Glomerular visceral epithelial cell (primary cell): ENCODE data around the gene FDXACB1.

Experiments
- DNase-seq: peaks from one replicate; pipeline ENCODE4 v3.0.0-alpha.2; 2016; ENCODE audit errors: extremely low spot score

The FDXACB1 gene

DNA sequence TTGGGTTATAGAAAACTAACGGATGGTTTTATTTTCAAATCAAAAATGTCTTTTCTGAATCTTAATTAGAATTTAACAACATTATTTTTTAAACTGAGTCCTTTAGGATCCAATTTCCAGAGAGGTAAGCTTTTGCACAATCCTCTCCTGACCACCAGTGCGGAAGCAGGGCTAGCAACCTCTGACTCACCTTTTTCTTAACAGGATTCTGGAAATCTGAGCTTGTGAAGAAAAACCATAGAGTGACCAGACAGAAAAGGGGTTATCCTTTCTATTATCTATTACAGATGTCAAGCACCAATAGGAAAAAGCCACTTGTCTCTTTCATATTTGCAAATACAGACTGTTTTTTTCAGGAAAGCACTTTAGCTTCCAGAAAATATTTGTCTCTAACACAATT is 32.9 kb downstream of the FDXACB1 start:
- DNase-seq = peak; percentile 42

DNA sequence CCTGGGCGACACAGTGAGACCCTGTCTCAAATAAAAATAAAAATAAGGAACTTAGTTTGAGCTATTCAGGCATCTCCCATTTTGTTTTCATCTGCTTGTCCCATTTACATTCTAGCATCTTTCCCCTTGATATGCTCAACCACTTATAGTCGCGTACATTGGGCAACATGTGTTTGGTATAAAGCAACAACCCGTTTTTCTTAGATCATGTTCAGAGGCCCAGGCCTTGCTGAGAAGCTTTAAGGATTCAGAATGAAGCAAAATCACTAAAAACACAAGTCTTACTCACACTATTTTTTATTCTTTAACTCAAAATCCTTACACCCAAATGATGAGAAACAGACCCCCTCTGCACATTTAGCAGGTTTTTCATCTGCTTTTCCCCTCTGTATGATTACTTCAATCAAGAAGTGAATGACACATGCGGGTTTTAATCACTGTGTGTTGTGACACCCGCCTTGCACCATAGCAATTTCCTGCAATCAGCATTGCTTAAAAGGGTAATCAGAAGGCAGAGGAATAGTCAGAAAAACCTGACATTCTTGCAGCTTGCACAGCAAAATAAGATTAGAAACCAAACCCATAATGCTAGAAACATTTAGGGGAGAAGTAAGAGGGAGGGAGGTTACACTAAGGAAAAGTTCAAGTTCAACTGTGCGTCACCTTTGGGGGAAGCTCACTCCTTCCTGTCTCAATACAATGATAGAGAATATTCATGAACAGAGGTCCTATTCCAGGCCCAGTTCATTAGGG is 33.5 kb downstream of the FDXACB1 start:
- DNase-seq = no peak

DNA sequence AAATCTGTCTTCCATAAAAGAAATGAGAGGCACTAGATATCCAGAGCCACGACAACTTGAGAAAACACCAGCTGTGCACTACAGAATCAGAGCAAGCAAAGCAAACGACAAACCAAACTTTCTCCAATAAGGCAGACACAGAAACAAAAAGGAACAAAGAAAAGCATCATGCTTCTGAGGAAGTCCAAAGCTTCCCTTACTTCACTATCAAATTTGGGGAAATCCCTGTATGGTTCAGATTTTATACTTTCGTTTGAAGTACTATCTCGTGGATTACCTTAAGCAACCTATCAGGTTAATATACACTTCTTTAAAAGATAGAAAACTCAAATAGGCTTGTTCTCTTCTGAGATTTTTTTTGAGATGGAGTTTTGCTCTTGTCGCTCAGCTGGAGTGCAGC is 35.3 kb downstream of the FDXACB1 start:
- no peak for DNase-seq

DNA sequence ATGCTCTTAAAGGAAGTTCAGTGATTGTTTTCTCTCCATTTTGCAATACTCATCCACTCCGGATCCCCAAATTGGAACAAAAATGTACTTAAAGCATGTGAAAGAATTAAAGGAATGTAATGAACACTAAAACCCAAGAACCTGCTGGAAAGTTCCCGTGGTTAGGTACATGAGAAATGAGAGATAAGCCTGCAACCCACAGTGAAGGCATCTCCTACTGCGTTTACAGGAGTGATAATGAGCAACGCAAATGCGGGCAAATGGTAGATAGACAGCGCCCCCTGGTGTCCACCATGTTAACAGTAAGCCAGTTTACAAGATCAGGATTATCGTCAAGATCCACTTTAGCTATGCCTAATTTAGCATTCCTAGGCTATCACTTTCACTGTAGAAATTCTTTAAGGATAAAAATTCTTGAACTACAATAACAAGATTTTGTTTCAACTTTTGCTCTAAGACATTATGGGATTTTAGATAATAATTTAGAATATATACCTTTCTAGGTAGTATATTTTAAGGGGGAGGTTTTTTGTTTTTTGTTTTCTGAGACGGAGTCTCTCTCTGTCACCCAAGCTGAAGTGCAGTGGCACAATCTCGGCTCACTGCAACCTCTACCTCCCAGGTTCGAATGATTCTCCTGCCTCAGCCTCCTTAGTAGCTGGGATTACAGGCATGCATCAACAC is 37.5 kb downstream of the FDXACB1 start:
- peak; percentile 81 for DNase-seq

DNA sequence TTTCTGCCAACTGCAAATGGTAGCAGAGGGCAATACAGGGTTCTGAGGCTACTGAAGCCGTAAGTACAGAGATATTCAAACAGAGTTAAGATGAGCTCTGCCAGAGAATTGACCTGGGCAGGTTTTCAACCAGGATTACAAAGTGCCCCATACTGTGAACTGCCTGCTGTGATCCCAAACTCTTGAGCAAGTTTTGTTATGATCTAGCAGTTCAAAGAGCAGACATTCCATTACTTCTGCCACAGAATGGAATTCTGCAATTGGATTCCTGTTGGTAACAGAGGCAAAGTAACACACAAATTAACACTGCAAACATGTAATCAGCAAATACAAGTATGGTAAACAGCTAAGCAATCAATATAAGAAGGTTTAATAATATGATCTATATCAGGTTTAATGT is 38.8 kb downstream of the FDXACB1 start:
- no peak for DNase-seq

DNA sequence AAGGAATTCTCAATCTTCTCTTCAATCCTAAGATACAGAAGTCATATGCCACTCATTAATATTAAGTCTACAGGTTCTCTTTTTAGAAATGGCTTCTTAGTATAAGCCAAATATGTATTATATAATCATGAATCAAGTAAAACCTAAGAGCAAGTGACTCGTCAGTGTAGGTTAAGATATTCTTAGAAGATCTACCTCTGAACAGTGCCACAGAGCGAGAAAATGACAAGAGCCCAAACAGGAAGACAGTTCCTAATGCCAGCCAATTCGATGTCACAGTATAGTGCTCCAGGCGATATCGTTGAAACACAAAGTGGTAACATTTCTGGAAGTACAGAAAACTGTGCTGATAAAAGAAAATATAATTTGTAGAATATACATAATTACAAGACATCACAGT is 40.9 kb downstream of the FDXACB1 start:
- no peak for DNase-seq

DNA sequence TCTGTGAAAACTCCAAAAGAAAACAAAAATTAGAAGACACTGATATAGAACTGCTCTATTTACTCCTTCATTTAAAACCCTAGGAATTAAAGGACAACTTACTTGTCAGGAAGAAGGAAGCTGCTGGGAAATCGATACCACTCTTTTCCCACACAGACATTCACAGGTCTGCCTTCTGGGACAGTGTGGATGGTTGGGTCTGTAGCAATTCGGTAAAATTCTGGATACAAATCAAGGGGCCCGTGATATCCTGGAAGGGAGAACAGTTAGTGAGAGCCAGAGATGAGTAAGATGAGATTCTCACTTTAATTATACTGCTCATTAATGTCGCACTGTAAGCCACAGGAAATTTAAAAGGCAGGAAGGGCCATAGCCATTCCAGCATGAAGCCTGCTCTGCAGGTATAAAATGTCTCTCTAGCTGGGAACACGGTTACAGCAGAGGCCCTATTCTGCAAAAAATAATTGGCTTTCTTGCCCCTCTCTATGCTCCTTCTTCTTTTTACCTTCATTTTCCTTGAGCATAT is 41.5 kb downstream of the FDXACB1 start:
- DNase-seq = no peak

DNA sequence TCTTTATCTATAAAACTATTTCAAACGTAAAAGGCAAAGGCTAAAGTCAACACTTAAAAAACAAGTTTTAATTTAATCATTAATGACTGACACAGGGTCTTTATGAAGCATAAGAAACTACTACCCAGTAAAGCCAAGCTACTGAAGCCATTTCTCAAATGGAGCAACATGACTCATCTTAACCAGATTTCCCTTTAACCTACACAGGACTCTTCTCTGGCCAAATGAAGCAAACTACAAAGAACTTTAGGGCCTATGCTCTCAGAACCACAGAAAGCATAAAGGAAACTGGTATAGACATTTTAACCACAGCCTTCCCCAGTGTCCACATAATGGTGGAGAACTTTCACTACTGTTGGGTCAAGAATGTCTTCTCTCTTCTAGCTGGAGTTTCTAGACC is 42.2 kb downstream of the FDXACB1 start:
- no peak for DNase-seq

DNA sequence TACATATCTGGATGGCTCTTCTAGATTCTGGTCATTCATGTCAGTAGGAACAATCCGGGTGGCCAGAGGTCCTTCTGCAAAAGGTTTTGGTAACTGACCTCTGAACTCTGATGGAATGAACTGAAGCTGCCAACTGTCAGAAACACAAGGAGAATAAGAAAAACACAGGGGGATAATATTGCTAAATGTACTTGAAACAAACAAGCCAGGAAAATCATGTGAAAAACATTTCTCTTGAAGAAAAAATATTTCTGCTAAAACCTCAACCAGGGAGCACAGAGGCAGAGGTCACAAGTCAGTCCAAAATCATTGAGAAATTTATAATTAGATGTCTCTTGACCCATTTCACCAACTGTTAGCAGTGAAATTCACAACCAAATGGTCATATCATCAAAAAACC is 42.8 kb downstream of the FDXACB1 start:
- no peak for DNase-seq

DNA sequence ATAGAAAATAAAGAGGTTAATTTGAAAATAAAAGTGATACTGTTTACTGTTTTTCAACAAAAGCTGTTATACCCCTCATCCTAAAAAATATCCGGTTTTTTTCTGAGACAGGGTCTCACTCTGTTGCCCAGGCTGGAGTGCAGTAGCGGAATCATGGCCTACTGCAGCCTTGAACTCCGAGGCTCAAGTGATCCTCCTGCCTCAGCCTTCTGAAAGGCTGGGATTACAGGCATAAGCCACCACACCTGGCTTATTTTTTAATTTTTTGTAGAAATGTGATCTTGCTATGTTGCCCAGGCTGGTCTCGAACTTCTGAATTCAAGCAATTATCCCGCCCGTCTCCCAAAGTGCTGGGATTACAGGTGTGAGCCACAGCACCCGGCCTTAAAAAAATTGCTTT is 43.3 kb downstream of the FDXACB1 start:
- no peak for DNase-seq

DNA sequence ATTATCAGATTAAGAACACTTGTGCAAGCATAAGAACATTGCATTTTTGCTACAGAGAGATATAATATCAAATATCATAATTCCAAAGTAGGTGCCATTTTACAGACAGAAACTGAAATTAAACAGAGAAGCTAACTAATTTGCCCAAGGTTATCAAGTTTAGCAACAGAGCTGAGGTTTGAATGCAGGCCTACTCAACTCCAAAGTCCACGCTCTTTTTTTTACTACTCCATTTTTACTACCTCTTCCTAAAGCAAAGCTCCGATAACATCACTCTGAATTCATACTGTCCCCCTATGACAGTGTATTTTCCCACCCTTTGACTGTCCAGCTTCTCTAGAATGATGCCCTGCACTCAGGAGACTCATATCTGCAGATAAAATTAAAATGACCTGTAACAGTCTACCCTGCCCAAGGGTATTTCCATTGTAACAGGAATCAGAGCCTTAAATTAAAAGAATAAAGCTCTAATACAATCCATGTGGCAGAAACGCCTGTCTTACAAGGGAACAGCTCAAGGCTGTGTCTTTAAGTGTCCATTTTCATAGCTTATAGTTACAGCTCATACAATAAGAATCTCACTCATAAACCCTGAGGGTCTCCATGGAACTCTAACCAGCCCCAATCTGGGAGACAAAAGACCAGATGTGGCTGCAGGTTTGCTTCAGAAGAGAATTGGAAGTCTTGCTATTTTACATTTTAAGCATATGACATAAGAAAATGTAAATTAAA is 44.4 kb downstream of the FDXACB1 start:
- DNase-seq = no peak

DNA sequence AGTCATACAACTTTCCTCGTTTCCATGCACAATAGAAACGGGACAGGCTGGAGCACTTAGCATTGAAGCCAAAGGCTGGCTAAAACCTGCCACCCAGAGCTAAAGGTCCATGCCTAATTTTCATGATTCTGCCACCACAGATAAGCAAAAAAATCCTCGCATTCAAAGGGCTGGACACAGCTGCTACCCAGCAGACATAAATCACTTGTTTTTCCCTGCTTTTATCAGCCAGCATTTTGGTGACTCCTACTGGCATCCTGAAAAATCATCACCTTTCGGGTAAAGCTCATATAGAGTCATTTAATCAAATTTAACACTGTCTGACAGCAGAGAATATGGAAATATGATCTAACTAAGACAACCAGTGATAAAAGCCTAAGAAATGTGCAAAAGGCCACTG is 45.4 kb downstream of the FDXACB1 start:
- no peak for DNase-seq

DNA sequence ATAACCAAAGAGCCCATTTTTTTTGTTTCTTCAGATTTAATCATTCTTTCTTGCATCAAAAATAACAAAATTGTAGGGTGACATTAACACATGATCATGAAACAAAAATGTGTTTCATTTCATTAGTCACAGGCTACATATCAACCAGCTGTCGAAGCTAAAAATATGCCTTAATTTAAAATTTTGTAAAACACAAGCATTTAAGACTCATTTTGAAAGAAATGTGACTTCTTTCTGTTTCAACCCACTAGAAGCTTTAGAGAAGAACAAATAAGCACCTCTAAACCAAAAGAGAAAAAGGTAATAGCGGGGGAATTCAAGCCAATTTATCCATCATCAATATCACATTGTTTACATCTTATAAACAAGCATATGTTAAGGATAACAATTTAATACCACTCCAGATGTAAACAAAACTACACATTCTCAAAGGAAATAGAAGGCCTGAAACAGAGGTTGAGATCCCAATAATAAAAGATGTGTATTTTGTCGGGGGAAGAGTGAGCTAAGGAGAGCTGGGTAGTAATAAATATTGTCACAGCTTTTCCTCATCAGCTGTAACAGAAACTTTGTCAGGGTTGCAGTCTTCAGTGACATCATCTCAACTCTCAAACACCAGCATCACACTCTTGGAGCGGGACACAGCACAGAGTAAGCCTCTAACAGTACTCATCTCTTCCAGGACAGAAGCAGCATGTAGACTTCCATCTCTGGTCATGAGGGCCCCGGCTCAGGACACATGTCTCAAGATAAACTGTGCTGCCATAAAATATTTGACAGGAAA is 49.6 kb downstream of the FDXACB1 start:
- DNase-seq = no peak

DNA sequence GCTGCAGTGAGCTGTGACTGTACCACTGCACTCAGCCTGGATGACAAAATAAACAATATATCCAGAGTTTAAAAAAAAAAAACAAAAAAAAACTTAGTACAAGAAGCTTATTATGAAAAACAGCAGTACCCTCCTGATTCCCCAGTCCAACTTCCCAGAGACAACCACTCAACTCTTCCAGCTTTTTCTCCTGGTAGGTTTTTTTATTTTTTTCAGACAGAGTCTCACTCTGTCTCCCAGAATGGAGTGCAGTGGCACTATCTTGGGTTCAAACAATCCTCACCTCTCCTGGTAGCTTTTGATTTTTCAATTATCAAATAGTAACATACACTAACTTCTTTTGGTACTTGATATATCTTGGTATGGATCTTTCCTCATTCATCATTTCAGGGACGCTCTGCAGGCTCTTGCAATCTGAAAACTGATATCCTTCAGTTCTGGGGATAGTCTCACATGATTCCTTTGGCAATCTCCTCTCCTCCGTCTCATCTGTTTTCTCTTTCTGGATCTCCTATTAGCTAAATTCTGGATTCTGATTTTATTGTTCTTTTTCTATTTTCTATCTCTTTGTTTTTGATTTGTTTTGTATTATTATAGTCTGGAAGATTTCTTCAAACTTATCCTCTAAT is 52.5 kb downstream of the FDXACB1 start:
- no peak for DNase-seq
